UCSD-AML1 (cell line): Measurements from ENCODE around the gene NCOA3.
"Not testable (repeated sequence)": the region's sequence is repeated elsewhere in the genome, so short reads cannot be mapped to it uniquely, and the experiment has no call there.

ENCODE experiments used
- DNase-seq: peaks from one replicate; lab custom pipeline; 2025; ENCODE audit not compliant: unreplicated experiment; lab: John Stamatoyannopoulos, UW

NCOA3 gene

GRCh38 chr20:47500082-47500481, 1.6 kb upstream of the NCOA3 start:
- not testable (repeated sequence) for DNase-seq

- DNase-seq = no peak
Observed at GRCh38 chr20:47500554-47500953, 1.1 kb upstream of the NCOA3 start.

DNA sequence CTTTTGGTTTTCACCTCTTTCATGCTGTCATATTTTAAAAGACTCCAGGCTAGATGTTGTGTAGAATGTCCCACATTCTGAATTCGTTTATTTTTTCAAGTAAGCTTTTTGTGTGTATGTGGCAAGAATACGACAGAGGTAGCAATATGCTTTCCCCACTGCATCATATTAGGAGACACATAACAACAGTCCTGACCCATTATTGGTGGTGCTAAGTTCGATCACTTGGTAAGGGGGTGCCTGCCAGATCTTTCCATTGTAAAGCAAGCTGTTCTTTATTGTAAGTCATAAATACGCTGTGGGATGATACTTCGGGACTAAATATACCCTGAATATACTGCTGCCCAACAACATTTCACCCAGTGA, 588 bp upstream of the NCOA3 start:
- DNase-seq = no peak

- peak; percentile 52 for DNase-seq
Observed at GRCh38 chr20:47502271-47503239, 868 bp downstream of the NCOA3 start.

GRCh38 chr20:47503685-47504084, 2.0 kb downstream of the NCOA3 start:
- DNase-seq = no peak

- no peak for DNase-seq
Observed at GRCh38 chr20:47506335-47506734, 4.6 kb downstream of the NCOA3 start.

DNA sequence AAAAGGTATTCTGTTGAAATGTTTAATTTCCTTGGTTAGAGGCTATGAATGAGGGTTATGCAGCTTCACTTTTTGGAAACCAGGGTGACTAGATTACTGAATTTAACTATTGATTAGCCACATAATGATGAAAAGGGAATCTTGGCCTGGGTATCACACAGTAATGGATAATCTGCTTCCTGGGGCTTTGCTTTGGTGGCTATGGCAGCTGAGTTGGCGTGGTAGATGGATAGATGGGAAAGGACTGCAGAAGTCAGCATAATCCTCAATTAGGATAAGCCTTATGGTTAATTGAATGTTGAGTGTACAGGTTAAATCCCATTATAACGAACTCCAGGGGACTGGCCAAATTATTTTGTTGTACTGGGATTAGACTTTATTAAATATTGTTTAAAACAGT, 5.2 kb downstream of the NCOA3 start:
- DNase-seq = no peak

DNA sequence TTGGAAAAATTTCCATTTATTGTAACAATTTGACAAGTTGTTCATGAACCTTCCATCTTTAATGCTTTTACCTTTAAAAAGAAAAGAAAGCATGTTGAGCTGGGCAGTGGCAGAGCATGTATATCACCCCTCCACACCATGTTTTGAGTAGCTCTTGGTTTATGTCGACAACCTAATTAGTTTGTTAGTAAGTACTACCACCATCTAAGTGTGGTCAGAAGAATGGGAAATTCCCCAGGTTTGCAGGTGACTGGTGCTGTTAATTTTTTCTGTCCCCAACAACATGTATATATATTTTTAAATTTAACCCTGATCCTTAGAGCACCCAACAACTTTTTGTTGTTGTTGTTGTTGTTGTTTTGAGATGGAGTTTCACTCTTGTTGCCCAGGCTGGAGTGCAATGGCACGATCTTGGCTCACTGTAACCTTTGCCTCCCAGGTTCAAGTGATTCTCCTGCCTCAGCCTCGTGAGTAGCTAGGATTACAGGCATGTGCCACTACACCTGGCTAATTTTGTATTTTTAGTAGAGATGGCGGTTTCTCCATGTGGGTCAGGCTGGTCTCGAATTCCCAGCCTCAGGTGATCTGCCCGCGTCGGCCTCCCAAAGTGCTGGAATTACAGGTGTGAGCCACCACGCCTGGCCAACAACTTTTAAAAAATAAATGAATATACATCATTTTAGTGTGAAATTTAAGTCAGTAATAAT, 5.7 kb downstream of the NCOA3 start:
- not testable (repeated sequence) for DNase-seq

DNA sequence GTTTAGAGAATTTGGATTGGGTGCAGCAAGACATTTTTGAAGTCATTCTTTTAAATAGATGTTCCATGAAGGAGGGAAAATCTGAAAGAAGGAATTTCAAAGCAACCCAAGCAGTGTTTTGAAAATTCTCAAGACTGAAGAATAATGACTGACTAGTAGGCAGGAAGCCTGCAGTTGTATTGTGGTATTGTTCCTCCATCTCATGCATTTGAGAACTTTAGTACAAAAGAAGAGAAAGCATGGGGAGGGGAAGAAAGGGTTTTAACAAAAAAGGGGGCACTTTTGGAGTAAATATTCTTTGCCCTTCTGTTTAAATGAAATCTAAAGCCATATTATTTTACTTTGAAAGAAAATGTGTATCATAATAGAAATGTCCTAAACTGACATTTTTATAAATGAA, 6.6 kb downstream of the NCOA3 start:
- DNase-seq = no peak

- DNase-seq = no peak
Observed at GRCh38 chr20:47509104-47509661, 7.5 kb downstream of the NCOA3 start.

DNA sequence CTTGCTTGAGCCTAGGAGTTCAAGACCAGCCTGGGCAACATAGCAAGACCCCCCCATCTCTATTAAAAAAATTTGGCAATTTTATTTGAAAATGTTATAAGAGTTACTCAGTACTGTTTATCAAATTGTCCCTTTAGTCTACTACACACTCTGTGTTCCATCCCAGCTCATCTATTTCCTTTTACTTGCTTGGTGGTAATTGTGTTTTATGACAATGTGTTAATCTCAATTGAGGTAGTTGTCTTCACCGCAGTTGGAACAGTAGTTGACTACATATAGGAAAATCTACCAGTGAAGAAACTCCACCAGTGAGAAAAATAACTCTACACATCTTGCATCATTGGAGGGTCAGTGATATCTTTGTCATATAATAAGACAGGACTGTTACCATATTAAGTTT, 8.0 kb downstream of the NCOA3 start:
- no peak for DNase-seq

DNA sequence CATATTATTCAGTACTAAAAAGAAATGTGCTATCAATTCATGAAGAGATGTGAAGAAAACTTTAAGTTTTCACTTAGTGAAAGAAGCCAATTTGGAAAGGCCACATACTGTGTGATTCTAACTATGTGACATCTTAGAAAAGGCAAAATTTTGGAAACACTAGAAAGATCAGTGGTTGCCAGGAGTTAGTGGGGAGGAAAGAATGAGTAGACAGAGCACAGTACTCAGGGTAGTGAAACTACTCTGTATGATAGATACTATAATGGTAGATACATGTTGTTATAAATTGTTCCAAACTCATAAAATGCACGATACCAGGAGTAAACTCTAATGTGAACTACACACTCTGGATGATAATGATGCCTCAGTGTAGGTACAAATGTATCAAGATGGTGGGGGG, 14.2 kb downstream of the NCOA3 start:
- no peak for DNase-seq

DNA sequence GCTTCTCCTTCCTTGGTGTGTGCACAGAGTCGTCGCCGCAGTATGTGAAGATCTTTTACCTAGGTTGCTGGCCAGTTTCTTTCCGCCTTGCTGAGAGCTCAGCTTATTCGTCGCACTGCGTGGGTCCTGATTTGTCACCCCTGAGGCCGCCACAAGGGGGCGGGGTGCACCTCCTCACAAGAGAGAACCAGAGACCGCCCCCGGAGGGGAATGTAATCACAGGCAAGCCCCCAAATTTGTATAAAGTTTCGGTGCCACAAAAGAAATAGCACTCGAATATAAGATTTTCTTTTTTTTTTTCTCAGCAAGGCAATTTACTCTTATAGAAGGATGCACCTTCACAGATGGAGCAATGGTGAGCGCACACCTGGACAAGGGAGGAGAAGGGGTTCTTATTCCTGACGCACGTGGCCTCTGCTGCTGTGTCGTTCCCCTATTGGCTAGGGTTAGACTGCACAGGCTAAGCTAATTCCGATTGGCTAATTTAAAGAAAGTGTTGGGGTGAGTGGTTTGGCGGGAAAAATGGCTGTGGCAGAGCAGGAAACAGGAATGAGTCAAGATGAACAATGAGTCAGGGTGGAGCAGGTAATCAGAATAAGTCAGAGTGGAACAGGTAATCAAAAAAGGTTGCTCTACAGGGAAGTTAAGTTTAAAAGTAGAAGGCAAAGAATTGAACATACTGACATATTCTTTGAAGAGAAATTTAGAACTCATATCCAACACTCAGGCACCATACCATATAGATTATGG, 19.5 kb downstream of the NCOA3 start:
- DNase-seq = no peak

DNA sequence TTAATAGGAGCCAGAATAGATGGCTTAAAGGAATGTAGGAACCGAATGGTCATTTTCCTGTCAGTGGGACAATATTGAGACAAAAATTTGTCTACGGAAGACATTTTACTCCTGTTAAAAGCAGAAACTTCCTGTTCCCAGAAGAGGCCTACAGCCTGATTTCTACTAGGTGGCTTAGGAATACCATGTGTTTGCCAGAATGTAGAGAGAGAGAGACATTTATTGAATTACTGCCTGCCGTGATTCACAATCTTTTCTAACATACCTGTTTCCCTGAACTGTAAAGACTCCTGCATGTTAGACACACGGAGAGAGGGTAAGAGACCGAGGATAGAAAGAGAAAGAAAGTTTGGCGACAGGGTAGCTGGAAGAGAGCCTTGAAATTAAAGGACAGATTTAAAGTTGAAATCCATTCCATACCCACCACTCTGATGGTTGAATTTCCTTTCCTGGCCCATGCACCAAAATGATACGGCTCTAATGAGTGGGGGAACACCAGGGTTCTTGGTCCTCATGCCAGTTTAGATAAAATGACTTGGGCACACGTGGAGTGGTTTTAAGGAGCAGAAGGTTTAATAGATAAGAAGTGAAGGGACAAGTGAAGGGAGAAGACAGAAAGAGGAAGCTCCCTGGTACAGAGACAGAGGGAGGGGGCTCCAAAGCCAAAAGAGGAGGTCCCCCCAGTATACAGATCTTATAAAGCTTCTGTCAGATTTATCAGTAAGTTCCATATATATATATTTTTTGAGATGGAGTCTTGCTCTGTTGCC, 22.5 kb downstream of the NCOA3 start:
- no peak for DNase-seq

DNA sequence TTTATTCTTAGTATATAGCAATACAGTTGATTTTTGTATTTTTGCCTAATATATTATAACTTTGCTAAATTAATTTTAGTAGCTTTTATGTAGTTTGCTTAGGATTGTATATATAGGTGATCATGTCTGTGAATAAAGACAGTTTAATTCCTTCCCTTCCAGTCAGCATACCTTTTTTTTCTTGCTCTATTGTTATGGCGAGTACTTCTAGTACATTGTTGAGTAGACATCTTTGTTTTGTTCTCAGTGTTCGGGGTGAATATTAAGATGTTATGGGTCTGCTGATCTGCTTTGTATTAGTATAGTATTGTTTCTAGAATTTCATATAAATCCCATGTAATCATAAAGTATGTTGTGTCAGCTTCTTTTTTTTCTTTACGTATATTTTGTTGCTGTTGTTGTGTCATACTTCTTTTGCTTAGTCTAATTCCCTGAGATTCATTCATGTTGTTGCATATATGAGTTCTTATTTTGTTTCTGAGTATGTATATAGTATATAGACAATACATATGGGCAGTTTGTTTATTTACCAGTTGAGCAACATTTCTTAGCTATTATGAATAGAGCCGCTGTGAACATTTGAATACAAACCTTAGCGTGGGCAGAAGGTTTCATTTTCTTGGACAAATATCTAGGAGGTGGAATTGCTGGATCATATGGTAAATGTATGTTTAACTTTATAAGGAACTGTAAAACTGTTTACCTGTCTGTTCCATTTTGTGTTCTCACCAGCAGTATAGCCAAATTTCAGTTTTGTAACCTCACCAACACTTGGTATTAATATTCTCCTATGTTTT, 25.5 kb downstream of the NCOA3 start:
- no peak for DNase-seq

DNA sequence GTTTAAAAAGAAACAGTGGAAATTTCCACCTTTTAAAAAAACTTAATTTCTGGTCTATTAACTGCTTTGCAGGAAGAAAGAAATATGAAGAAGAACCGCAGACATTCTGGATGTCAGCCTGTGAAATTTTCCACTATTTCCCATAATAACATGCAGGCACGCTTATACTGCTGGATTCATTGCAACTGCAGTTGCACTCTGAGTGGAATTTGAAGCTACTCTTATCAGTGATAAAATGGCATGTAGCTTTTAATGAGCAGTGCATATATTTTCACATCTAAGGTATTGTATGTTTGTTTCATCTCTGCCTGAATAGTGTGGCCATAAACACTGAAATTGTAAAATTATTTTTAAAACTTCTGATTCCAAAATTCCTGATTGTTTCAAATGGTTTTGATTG, 28.2 kb downstream of the NCOA3 start:
- DNase-seq = no peak

GRCh38 chr20:47531458-47531857, 29.8 kb downstream of the NCOA3 start:
- DNase-seq = no peak

- DNase-seq = no peak
Observed at GRCh38 chr20:47532002-47532401, 30.3 kb downstream of the NCOA3 start.

DNA sequence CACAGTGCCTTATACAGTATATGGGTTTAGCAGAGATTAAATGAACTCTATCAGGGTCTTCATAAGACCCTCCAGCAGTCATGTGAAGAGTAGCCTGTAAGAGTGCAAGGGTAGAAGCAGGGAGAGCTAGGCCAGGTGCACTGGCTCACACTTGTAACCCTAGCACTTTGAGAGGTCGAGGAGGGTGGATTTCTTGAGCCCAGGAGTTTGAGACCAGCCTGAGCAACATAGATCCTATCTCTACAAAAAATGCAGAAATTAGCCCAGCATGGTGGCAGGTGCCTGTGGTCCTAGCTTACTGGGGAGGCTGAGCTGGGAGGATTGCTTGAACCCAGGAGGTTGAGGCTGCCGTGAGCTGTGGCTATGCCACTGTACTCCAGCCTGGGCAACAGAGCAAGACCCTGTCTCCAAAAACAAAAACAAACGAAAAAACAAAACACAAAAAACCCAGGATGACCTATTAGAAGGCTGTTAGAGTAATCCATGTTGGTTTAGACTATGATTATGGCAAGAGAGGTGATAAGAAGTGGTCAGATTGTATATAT, 31.9 kb downstream of the NCOA3 start:
- DNase-seq = no peak
